ENCODE data around the gene IFI27L1.

- TF ChIP-seq POLR2A (IDR thresholded peaks at IDR 0.05), result no peak
- no peak for TF ChIP-seq POLR2AphosphoS5 (IDR thresholded peaks at IDR 0.05)
- TF ChIP-seq, protein P1, sequence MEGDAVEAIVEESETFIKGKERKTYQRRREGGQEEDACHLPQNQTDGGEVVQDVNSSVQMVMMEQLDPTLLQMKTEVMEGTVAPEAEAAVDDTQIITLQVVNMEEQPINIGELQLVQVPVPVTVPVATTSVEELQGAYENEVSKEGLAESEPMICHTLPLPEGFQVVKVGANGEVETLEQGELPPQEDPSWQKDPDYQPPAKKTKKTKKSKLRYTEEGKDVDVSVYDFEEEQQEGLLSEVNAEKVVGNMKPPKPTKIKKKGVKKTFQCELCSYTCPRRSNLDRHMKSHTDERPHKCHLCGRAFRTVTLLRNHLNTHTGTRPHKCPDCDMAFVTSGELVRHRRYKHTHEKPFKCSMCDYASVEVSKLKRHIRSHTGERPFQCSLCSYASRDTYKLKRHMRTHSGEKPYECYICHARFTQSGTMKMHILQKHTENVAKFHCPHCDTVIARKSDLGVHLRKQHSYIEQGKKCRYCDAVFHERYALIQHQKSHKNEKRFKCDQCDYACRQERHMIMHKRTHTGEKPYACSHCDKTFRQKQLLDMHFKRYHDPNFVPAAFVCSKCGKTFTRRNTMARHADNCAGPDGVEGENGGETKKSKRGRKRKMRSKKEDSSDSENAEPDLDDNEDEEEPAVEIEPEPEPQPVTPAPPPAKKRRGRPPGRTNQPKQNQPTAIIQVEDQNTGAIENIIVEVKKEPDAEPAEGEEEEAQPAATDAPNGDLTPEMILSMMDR (IDR thresholded peaks at IDR 0.05), result no peak
- no peak for TF ChIP-seq EP300 (IDR thresholded peaks at IDR 0.05)
These were observed 35.4 kb upstream of the IFI27L1 start for GRCh38 chr14:94045563-94046345.
